Measurements from ENCODE around the gene MAGEA3.
"Not testable (repeated sequence)": the region's sequence is repeated elsewhere in the genome, so short reads cannot be mapped to it uniquely, and the experiment has no call there.

The MAGEA3 gene

DNA sequence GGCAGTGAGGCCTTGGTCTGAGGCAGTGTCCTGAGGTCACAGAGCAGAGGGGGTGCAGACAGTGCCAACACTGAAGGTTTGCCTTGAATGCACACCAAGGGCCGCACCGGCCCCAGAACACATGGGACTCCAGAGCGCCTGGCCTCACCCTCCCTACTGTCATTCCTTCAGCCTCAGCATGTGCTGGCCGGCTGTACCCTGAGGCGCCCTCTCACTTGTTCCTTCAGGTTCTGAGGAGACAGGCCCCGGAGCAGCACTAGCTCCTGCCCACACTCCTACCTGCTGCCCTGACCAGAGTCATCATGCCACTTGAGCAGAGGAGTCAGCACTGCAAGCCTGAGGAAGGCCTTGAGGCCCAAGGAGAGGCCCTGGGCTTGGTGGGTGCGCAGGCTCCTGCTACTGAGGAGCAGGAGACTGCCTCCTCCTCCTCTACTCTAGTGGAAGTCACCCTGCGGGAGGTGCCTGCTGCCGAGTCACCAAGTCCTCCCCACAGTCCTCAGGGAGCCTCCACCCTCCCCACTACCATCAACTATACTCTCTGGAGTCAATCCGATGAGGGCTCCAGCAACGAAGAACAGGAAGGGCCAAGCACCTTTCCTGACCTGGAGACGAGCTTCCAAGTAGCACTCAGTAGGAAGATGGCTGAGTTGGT, 37.4 kb downstream of the MAGEA3 start:
- DNase-seq (ENCODE audit: low read depth in 2 of 2) = no peak

DNA sequence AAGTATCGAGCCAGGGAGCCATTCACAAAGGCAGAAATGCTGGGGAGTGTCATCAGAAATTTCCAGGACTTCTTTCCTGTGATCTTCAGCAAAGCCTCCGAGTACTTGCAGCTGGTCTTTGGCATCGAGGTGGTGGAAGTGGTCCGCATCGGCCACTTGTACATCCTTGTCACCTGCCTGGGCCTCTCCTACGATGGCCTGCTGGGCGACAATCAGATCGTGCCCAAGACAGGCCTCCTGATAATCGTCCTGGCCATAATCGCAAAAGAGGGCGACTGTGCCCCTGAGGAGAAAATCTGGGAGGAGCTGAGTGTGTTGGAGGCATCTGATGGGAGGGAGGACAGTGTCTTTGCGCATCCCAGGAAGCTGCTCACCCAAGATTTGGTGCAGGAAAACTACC, 37.9 kb downstream of the MAGEA3 start:
- not testable (repeated sequence) for DNase-seq (ENCODE audit: low read depth in 2 of 2)

DNA sequence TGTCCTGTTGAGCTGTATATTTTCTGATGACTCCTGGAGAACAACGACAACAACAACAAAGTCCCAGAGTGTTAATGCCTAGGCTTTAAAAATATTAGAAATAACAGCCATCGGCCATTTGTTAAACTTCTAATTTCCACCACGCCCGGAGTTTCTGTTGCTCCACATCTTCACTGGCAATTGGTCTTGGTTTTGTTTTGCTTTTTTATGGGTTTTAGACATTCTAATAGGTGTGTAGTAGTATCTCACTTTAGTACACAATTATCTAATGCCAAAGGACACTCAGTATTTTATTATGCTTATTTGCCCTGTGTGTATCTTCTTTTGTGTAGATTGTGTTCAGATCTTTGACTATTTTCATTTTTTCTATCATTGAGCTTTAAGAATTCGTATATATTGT, 40.0 kb downstream of the MAGEA3 start:
- DNase-seq (ENCODE audit: low read depth in 2 of 2) = no peak
